Endodermal cell (in vitro differentiated cells): ENCODE data around the gene C1GALT1C1L. TPM values are rescaled to one million over a fixed set of nuclear protein-coding genes. Genes with fewer than 3 reads are reported as not detected.

ENCODE experiments used
- DNase-seq: peaks from one replicate; pipeline ENCODE4 v3.0.0-alpha.2; 2017
- H3K27ac ChIP-seq: 2 replicates; pipeline ENCODE4 v1.5.1; 2013; ENCODE audit warnings: mild to moderate bottlenecking, low read depth, low read length, moderate library complexity
- H3K27me3 ChIP-seq: 2 replicates; pipeline ENCODE4 v1.6.1; 2013; ENCODE audit warnings: mild to moderate bottlenecking, low read length, moderate library complexity; ENCODE audit not compliant: insufficient read depth, control insufficient read depth, poor library complexity, severe bottlenecking
- H3K36me3 ChIP-seq: 2 replicates; pipeline ENCODE4 v1.7.0; 2013; ENCODE audit warnings: mild to moderate bottlenecking, low read length, moderate library complexity; ENCODE audit not compliant: control insufficient read depth, insufficient read depth
- H3K4me1 ChIP-seq: one replicate; pipeline ENCODE4 v1.7.0; 2013; ENCODE audit warnings: low read length; ENCODE audit not compliant: control insufficient read depth, insufficient read depth
- H3K4me3 ChIP-seq: 2 replicates; pipeline ENCODE4 v1.5.1; 2013; ENCODE audit warnings: mild to moderate bottlenecking, low read length, moderate library complexity
- H3K9ac ChIP-seq: 2 replicates; pipeline ENCODE4 v1.6.1; 2013; ENCODE audit warnings: mild to moderate bottlenecking, low read length, moderate library complexity; ENCODE audit not compliant: poor library complexity, severe bottlenecking; ENCODE audit errors: extremely low read depth
- H3K9me3 ChIP-seq: 2 replicates; pipeline ENCODE4 v1.6.1; 2013; ENCODE audit warnings: mild to moderate bottlenecking, low read length, moderate library complexity; ENCODE audit not compliant: control insufficient read depth
- H3K27ac Mint-ChIP-seq: 2 replicates; pipeline ENCODE4 v1.8.0; 2020; ENCODE audit warnings: mixed read lengths
- H3K27me3 Mint-ChIP-seq: 2 replicates; pipeline ENCODE4 v1.8.0; 2021; ENCODE audit warnings: mild to moderate bottlenecking, mixed read lengths; ENCODE audit not compliant: insufficient read depth
- H3K36me3 Mint-ChIP-seq: 2 replicates; pipeline ENCODE4 v1.8.0; 2020; ENCODE audit warnings: low read depth, mixed read lengths
- H3K4me1 Mint-ChIP-seq: 2 replicates; pipeline ENCODE4 v1.8.0; 2020; ENCODE audit warnings: mixed read lengths
- H3K4me3 Mint-ChIP-seq: 2 replicates; pipeline ENCODE4 v1.8.0; 2020; ENCODE audit warnings: mild to moderate bottlenecking, moderate library complexity, mixed read lengths
- H3K9me3 Mint-ChIP-seq: 2 replicates; pipeline ENCODE4 v1.8.0; 2020; ENCODE audit warnings: mild to moderate bottlenecking, mixed read lengths
- WGBS, 2 experiments: methylation state at CpG; one replicate each; pipeline versions ENCODE4 v1.1.5 to v1.1.7; 2013; ENCODE audit warnings: missing lambda C conversion rate in 2 of 2, mixed read lengths in 1 of 2; ENCODE audit not compliant: insufficient coverage in 1 of 2, insufficient read length in 1 of 2; 5-methylcytosine and 5-hydroxymethylcytosine counted together
- total RNA-seq, 2 donors: library from RNA; stranded (reverse); fragmentation: NEBNext Ultra II Directional in 1 of 2; extraction: Animal tissue kit (Norgen Biotek cat#: 25700) in 1 of 2; gene quantifications; 2 replicates in 1 of 2; 3 replicates in 1 of 2; pipeline ENCODE4 v1.2.1, GENCODE V29; 2021
- TF ChIP-seq, protein P1 (sequence below): fragments of 200-600 bp; sonication (generic); conservative IDR thresholded peaks from 2 replicates; pipeline ENCODE4 v1.5.0; 2021; ENCODE audit warnings: antibody characterized with exemption, mild to moderate bottlenecking

The C1GALT1C1L gene
- total RNA-seq, 2 donors from 2014 or later, result not detected

DNA sequence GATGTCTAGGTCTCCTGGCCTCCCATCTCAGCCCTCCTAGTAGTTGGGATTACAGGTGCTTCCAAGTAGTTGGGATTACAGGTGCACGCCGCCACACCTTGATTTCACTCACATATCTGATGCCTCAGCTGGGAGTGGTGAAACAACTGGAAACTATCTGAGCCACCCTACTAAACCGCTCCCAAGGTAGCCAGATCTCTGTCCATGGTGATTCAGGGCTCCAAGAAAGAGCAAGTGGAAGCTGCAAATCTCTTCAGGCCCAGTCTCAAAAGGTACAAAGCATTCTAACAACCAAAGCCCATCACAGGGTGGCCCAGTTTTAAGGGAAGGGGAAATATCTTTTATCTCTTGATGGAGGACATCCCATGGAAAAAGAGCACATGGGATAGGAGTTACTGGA is 19.0 kb downstream of the C1GALT1C1L start:
- H3K9ac ChIP-seq, result no peak overlapping the region
- Mint-ChIP-seq H3K27ac (no peak overlapping the region), H3K4me1 (no peaks in the 10 kb centered on the region), H3K9me3 (peaks cover 5% of the 10 kb centered on the region), H3K36me3 (no peaks in the 10 kb centered on the region), H3K27me3 (no peaks in the 10 kb centered on the region), H3K4me3 (no peak overlapping the region)
- 94 to 95% methylated on average over 3 of the region's 3 CpGs for WGBS, 2 experiments
- no peaks in the 10 kb centered on the region for H3K4me1 ChIP-seq
- no peaks in the 10 kb centered on the region for H3K9me3 ChIP-seq
- no peak for DNase-seq
- no peak overlapping the region for H3K4me3 ChIP-seq
- no peaks in the 10 kb centered on the region for H3K36me3 ChIP-seq
- H3K27ac ChIP-seq, result no peak overlapping the region
- no peaks in the 10 kb centered on the region for H3K27me3 ChIP-seq
- TF ChIP-seq, protein P1, sequence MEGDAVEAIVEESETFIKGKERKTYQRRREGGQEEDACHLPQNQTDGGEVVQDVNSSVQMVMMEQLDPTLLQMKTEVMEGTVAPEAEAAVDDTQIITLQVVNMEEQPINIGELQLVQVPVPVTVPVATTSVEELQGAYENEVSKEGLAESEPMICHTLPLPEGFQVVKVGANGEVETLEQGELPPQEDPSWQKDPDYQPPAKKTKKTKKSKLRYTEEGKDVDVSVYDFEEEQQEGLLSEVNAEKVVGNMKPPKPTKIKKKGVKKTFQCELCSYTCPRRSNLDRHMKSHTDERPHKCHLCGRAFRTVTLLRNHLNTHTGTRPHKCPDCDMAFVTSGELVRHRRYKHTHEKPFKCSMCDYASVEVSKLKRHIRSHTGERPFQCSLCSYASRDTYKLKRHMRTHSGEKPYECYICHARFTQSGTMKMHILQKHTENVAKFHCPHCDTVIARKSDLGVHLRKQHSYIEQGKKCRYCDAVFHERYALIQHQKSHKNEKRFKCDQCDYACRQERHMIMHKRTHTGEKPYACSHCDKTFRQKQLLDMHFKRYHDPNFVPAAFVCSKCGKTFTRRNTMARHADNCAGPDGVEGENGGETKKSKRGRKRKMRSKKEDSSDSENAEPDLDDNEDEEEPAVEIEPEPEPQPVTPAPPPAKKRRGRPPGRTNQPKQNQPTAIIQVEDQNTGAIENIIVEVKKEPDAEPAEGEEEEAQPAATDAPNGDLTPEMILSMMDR, result no peak

DNA sequence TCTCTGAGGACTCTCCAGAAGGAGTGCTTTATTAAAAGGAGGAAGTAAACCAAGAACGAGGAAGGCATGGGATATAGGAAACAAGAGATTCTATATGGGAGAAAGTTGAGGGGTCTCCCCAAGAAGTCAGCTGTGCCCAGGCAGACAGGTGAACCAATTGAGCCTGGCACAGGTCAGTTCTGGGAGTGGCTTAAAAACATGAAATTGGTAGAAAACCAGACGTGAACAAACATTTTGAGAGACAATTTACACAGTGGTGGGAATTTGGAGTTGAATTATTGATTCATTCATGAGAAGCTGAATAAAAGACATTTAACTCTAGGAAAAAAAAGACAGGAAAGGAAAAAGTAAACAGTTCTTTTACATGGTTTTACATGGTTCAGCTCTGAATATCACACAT is 22.7 kb downstream of the C1GALT1C1L start:
- H3K27ac Mint-ChIP-seq, result no peak overlapping the region
- H3K9me3 Mint-ChIP-seq, result no peaks in the 10 kb centered on the region
- Histone ChIP-seq H3K36me3 (no peaks in the 10 kb centered on the region), H3K9ac (no peak overlapping the region), H3K27me3 (no peaks in the 10 kb centered on the region), H3K9me3 (no peaks in the 10 kb centered on the region), H3K27ac (no peak overlapping the region), H3K4me1 (no peaks in the 10 kb centered on the region), H3K4me3 (no peak overlapping the region)
- H3K27me3 Mint-ChIP-seq, result no peaks in the 10 kb centered on the region
- H3K4me1 Mint-ChIP-seq, result no peaks in the 10 kb centered on the region
- H3K36me3 Mint-ChIP-seq, result no peaks in the 10 kb centered on the region
- TF ChIP-seq, protein P1, result no peak
- no peak for DNase-seq
- WGBS, 2 experiments, result 88 to 91% methylated on average over 1 to 2 of the region's 2 CpGs
- no peak overlapping the region for H3K4me3 Mint-ChIP-seq

DNA sequence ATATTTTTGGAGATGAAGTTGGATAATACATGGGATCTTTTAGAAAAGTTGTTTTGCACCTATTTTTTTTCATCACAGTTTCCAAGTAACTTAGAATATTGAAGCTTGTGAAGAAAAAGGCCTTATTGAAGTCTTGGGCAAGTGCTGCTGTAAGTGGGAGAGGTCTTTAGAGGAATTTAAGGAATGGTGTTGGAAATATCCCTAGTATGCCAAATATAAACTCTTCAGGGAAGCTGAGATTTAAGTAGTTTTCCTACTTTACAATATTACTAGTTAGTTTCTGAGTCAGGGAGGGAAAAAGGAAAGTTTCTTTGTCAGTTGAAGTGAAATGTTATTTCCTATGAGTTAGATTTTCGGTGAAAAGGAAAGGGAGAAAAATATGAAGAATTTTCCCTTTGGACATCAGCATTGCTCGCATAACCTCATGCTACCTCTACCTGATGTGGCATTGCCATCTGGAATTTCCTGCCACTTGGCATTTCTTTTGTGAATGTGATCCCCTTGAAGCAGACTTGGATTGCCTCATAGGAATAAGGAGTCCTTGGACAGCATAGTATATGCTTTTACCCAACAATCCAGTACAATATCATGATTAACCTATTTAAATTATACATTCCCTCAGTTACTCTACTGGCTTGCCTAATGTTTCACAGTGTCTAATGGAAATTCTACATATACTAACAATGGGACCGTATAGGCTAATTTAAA is 27.1 kb downstream of the C1GALT1C1L start:
- Histone ChIP-seq H3K9ac (no peak overlapping the region), H3K4me3 (no peak overlapping the region), H3K4me1 (no peaks in the 10 kb centered on the region), H3K9me3 (no peaks in the 10 kb centered on the region), H3K36me3 (no peaks in the 10 kb centered on the region), H3K27ac (no peak overlapping the region), H3K27me3 (no peaks in the 10 kb centered on the region)
- no peak overlapping the region for H3K27ac Mint-ChIP-seq
- H3K36me3 Mint-ChIP-seq, result no peaks in the 10 kb centered on the region
- no peaks in the 10 kb centered on the region for H3K4me1 Mint-ChIP-seq
- no peaks in the 10 kb centered on the region for H3K27me3 Mint-ChIP-seq
- DNase-seq, result no peak
- TF ChIP-seq, protein P1, result no peak
- no peak overlapping the region for H3K4me3 Mint-ChIP-seq
- H3K9me3 Mint-ChIP-seq, result no peaks in the 10 kb centered on the region
- 96% methylated on average over 2 of the region's 3 CpGs; no CpG with 5 or more reads in 1 of the 2 experiments for WGBS, 2 experiments
